ENCODE results near the gene ZMYND8. TPM values are rescaled to one million over a fixed set of nuclear protein-coding genes. Genes with fewer than 3 reads are reported as not detected.

The ZMYND8 gene
- total RNA-seq, 4 donors from 2014 or later = 32.2 to 78.9 (median 54.4) TPM

DNA sequence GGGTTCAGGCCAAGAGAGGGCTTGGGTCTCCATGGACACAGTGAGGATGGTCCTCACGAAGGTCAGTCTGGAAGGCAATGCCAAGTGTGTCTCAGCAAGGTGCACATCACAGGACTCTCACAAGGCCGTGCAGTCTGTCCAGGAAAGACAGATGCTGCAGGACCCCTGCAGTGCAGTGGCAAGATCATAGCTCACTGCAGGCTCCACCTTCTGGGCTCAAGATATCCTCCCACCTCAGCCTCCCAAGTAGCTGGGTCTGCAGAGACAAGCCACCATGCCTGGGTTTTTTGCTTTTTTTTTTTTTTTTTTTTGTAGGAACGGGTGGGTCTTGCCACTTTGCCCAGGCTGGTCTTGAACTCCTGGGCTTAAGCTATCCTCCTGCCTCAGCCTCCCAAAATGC lies 26.4 kb downstream of the ZMYND8 start:
- H3K4me1 ChIP-seq = peaks cover 30 to 100% (median 51%) of the 10 kb centered on the region in 3 donors
- ATAC-seq = no peak
- H3K9me3 ChIP-seq = no peaks in the 10 kb centered on the region
- H3K27ac ChIP-seq = peak overlapping the region; percentile 92 to 100 (median 96)
- no peaks in the 10 kb centered on the region for H3K27me3 ChIP-seq
- H3K36me3 ChIP-seq = no peaks in the 10 kb centered on the region
- WGBS, 2 donors (ENCODE audit: low coverage in 1 of 2) = 60 to 63% methylated on average over 1 of the region's 3 CpGs
- H3K4me3 ChIP-seq = no peak overlapping the region
- TF ChIP-seq CTCF (IDR thresholded peaks at IDR 0.05) (no peak), POLR2A (IDR thresholded peaks at IDR 0.05) (no peak), POLR2AphosphoS5 (IDR thresholded peaks at IDR 0.05) (no peak), EP300 (IDR thresholded peaks at IDR 0.05) (no peak)

GRCh38 chr20:47328129-47328528 lies 28.4 kb downstream of the ZMYND8 start:
- Histone ChIP-seq H3K4me3 (no peak overlapping the region), H3K9me3 (no peaks in the 10 kb centered on the region), H3K36me3 (no peaks in the 10 kb centered on the region), H3K27ac (peak overlapping the region; percentile 92 to 100 (median 96)), H3K4me1 (peaks cover 21 to 100% (median 40%) of the 10 kb centered on the region in 3 donors), H3K27me3 (no peaks in the 10 kb centered on the region)
- 92 to 100% methylated on average over 1 of the region's 1 CpG for WGBS, 2 donors (ENCODE audit: low coverage in 1 of 2)
- TF ChIP-seq EP300 (IDR thresholded peaks at IDR 0.05) = no peak
- no peak for TF ChIP-seq POLR2A (IDR thresholded peaks at IDR 0.05)
- TF ChIP-seq POLR2AphosphoS5 (IDR thresholded peaks at IDR 0.05) = no peak
- TF ChIP-seq CTCF (IDR thresholded peaks at IDR 0.05) = no peak
- no peak for ATAC-seq

GRCh38 chr20:47327711-47328110 lies 28.8 kb downstream of the ZMYND8 start:
- 95 to 96% methylated on average over 4 to 7 of the region's 7 CpGs for WGBS, 2 donors (ENCODE audit: low coverage in 1 of 2)
- TF ChIP-seq CTCF (IDR thresholded peaks at IDR 0.05) (no peak), POLR2AphosphoS5 (IDR thresholded peaks at IDR 0.05) (no peak), POLR2A (IDR thresholded peaks at IDR 0.05) (no peak), EP300 (IDR thresholded peaks at IDR 0.05) (no peak)
- no peak for ATAC-seq
- Histone ChIP-seq H3K9me3 (no peaks in the 10 kb centered on the region), H3K4me1 (peaks cover 17 to 100% (median 39%) of the 10 kb centered on the region in 3 donors), H3K4me3 (no peak overlapping the region), H3K27me3 (no peaks in the 10 kb centered on the region), H3K36me3 (no peaks in the 10 kb centered on the region), H3K27ac (peak overlapping the region; percentile 92 to 100 (median 96))

DNA sequence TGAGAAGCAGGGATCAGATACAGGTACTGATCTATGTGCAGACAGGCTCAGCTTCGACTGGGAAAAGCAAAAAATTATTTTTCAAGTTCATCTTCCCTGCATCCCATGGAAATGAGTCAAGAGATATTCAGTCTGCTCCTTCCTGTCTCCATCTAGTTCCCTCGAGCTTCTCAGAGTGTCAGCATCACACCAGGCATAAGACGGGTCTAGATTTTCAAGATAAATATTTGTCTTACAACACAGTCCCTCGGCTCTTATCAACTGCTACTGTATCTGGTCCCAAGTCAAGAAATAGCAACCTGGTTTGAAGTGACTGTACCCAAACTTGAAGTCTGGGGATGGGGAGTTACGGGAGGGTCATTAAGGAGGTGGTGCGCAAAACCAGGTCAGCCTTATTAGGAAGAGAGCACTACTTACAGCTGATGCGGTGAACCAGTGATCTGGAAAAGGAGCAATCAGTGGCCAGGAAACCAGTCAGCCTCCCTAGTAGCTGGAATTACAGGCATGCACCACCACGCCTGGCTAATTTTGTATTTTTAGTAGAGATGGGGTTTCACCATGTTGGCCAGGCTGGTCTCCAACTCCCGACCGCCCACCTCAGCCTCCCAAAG lies 29.7 kb downstream of the ZMYND8 start:
- no peak for ATAC-seq
- Histone ChIP-seq H3K9me3 (no peaks in the 10 kb centered on the region), H3K27me3 (no peaks in the 10 kb centered on the region), H3K36me3 (no peaks in the 10 kb centered on the region), H3K27ac (peak overlapping the region; percentile 92 to 100 (median 96)), H3K4me3 (no peak overlapping the region), H3K4me1 (peaks cover 17 to 100% (median 39%) of the 10 kb centered on the region in 3 donors)
- TF ChIP-seq POLR2AphosphoS5 (IDR thresholded peaks at IDR 0.05) = no peak
- TF ChIP-seq EP300 (IDR thresholded peaks at IDR 0.05) = no peak
- TF ChIP-seq CTCF (IDR thresholded peaks at IDR 0.05) = no peak
- TF ChIP-seq POLR2A (IDR thresholded peaks at IDR 0.05) = no peak
- 60 to 67% methylated on average over 6 to 8 of the region's 10 CpGs for WGBS, 2 donors (ENCODE audit: low coverage in 1 of 2)

DNA sequence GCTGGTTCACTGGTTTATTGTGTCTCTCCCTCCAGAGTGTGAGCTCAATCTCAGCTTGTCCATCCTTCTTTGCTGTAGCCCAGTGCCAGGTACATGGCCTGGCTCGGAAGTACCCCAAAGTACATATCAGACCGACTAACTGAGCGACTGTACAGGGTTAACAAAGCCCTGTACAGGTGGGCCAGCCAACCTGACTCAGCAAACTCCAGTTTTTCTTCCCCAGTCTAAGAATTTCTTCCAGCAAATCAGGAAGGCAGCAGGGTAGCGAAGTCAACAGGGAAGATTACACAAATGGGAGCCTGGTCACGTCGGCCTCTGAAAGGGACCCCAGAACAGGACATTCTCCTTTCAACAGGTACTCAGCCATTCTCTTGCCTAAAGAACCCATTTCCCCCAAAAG lies 31.3 kb downstream of the ZMYND8 start:
- TF ChIP-seq CTCF (IDR thresholded peaks at IDR 0.05) = no peak
- no peak for TF ChIP-seq POLR2A (IDR thresholded peaks at IDR 0.05)
- no peak for TF ChIP-seq POLR2AphosphoS5 (IDR thresholded peaks at IDR 0.05)
- no peak for TF ChIP-seq EP300 (IDR thresholded peaks at IDR 0.05)
- no peak overlapping the region for H3K4me3 ChIP-seq
- peak overlapping the region; percentile 92 to 100 (median 96) for H3K27ac ChIP-seq
- 90 to 93% methylated on average over 2 of the region's 6 CpGs for WGBS, 2 donors (ENCODE audit: low coverage in 1 of 2)
- no peaks in the 10 kb centered on the region for H3K9me3 ChIP-seq
- no peaks in the 10 kb centered on the region for H3K27me3 ChIP-seq
- no peak for ATAC-seq
- H3K36me3 ChIP-seq = no peaks in the 10 kb centered on the region
- H3K4me1 ChIP-seq = peaks cover 18 to 100% (median 37%) of the 10 kb centered on the region in 3 donors
